Fibroblast of peridontal ligament (primary cell): ENCODE measurements around the gene SCRN3.
"Not testable (repeated sequence)": the region's sequence is repeated elsewhere in the genome, so short reads cannot be mapped to it uniquely, and the experiment has no call there.

ENCODE experiments used
- DNase-seq: peaks from one replicate; pipeline ENCODE4 v3.0.0-alpha.2; 2010; ENCODE audit errors: extremely low read depth

The SCRN3 gene, protein sequence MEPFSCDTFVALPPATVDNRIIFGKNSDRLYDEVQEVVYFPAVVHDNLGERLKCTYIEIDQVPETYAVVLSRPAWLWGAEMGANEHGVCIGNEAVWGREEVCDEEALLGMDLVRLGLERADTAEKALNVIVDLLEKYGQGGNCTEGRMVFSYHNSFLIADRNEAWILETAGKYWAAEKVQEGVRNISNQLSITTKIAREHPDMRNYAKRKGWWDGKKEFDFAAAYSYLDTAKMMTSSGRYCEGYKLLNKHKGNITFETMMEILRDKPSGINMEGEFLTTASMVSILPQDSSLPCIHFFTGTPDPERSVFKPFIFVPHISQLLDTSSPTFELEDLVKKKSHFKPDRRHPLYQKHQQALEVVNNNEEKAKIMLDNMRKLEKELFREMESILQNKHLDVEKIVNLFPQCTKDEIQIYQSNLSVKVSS

GRCh38 chr2:174395284-174395968 is at the start of gene SCRN3:
Gene SCRN3 (plus strand): TSS chr2:174395730. CDS start chr2:174398284, 2,554 bp downstream.
- peak; percentile 81 for DNase-seq

DNA sequence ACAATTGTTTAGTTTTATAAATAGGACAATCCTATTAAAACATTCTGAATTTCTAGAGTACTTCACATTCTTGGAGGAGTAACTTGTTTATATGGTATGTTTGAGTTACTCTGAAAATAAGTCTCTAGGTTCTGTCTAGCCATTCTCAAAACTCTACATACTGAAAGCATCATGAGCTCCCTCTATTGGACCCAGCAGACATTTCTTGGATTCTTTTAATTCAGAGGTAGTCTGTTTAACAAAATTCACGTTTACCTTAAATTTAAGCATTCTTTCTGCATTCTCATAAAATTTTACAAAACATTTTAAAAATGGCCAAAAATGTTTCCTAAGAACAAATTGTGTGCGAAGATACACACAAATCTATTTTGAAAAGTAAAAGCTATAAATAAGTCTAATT is 45.5 kb upstream of the SCRN3 start:
- DNase-seq = peak; percentile 62

- DNase-seq = no peak
Observed at GRCh38 chr2:174350593-174351181, 44.8 kb upstream of the SCRN3 start.

DNA sequence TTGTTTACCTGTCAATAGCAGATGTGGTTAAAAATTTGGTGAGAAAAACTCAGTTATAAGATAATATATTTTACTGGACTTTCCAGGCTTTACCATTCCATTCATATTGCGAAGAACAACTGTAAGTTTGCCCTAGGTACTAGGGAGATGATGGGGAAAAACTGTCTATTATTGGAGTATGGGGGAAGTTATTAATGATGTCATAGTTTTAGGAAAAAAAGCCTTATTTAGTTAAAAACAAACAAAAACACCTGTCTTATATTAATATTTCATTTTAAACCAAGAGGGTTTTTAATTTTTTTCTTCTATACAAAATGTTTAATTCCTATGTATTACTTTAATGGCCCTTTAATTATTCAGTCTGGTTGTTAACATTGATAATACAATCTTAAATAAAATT is 42.5 kb upstream of the SCRN3 start:
- no peak for DNase-seq

- DNase-seq = no peak
Observed at GRCh38 chr2:174356347-174356746, 39.2 kb upstream of the SCRN3 start.

DNA sequence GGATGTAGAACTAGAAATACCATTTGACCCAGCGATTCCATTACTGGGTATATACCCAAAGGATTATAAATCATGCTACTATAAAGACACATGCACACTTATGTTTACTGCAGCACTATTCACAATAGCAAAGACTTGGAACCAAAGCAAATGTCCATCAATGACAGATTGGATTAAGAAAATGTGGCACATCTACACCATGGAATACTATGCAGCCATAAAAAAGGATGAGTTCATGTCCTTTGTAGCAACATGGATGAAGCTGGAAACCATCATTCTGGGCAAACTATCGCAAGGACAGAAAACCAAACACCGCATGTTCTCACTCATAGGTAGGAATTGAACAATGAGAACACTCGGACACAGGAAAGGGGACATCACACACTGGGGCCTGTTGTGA is 35.9 kb upstream of the SCRN3 start:
- not testable (repeated sequence) for DNase-seq

DNA sequence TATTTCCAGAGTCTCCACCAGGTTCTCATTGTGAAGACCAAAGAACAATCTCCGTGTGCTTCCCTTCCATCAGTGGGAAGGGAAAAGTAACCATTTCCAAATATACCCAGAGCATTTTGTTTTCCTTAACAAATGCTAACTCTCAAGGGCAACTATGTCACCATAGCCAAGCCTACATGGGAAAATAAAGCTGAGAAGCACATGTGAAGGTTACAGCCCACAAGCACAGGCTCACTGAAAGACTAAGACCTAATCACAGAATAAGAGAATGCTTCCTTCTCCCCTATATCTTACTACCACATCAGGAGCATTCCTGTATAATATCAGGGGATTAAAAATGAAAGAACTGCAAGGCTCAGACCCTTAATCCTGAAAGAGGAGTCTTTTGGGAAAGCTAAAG is 32.6 kb upstream of the SCRN3 start:
- DNase-seq = no peak

GRCh38 chr2:174363492-174364225 is 31.9 kb upstream of the SCRN3 start:
- DNase-seq = not testable (repeated sequence)

DNA sequence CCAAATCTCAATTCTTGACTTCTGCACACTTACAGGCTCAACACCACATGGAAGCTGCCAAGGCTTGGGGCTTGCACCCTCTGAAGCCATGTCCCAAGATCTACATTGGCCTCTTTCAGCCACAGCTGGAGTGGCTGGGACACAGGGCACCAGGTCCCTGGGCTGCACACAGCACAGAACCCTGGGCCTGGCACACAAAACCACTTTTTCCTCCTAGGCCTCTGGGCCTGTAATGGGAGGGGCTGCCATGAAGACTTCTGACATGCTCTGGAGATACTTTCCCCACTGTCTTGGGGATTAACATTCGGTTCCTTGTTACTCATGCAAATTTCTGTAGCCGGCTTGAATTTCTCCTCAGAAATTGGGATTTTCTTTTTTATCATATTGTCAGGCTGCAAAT is 30.9 kb upstream of the SCRN3 start:
- no peak for DNase-seq

DNA sequence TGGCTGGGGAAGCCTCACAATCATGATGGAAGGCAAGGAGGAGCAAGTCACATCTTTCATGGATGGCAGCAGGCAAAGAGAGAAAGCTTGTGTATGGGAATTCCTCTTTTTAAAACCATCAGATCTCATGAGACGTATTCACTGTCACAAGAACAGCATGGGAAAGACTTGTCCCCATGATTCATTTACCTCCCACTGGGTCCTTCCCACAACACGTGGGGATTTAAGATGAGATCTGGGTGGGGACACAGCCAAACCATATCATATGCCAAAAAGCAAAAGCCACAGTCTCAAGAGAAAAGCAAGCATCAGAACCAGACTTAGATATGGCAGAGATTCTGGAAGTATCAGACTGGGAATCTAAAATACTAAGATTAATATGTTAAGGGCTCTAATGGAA is 30.0 kb upstream of the SCRN3 start:
- DNase-seq = no peak

DNA sequence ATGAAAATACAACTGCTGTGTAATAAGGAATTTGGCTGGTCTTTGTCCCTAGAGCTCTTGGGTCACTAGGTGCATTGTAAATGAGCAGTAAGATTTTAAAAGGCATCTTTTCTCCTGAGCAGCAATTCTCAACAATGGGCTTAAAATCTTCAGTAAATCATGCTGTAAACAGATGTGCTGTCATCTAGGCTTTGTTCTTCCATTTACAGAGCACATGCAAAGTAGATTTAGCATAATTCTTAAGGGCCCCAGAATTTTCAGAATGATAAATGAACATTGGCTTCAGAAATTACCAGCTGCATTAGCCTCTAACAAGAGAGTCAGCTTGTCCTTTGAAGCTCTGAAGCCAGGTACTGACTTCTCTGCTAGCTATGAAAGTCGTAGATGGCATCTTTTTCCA is 26.8 kb upstream of the SCRN3 start:
- DNase-seq = no peak

GRCh38 chr2:174376967-174377366 is 18.6 kb upstream of the SCRN3 start:
- no peak for DNase-seq

DNA sequence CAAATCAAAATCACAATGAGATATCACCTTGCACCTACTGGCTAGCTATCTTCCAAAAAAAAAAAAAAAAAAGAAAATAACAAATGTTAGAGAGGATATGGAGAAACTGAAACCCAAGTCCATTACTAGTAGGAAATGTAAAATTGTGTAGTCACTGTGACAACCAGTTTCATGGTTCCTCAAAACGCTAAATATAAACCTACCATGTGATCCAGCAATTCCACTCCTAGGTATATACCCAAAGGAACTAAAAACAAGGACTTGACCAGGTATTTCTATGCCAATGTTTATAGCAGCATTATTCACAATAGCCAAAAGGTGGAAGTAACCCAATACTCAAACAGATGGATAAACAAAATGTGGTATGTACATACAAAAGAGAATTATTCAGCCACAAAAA is 11.7 kb upstream of the SCRN3 start:
- no peak for DNase-seq

DNA sequence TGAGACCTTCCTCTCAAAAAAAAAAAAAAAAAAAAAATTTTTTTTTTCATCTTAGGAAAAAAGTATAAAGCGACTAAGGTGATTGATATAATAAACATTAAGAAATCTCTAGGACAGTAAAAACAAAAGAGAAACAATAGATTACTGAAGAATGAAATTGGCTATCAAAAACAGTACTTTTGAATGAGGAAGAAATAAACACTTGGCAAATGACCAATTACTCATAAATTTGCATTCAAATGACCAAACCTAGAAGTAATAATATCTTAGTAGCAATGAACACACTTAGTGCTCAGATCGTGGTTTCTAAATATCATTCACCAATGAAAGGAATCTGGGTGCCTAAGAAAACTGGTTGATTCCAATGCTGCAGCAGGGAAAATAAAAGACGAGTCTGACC is 10.3 kb upstream of the SCRN3 start:
- no peak for DNase-seq

GRCh38 chr2:174388706-174389105 is 6.8 kb upstream of the SCRN3 start:
- not testable (repeated sequence) for DNase-seq

DNA sequence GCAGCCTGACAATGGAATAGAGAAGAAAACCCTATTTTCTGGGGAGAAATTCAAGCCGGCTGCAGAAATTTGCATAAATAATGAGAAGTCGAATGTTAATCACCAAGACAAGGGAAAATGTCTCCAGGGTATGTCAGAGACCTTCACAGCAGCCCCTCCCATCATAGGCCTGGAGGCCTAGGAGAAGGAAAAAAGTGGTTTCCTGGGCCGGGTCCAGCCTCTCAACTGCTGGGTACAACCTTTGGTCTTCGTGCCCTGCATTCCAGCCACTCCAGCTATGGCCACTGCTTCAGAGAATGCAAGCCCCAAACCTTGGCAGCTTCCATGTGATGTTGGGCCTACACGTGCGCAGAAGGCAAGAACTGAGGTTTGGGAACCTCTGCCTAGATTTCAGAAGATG is 6.0 kb upstream of the SCRN3 start:
- no peak for DNase-seq

GRCh38 chr2:174390303-174390702 is 5.2 kb upstream of the SCRN3 start:
- DNase-seq = not testable (repeated sequence)

DNA sequence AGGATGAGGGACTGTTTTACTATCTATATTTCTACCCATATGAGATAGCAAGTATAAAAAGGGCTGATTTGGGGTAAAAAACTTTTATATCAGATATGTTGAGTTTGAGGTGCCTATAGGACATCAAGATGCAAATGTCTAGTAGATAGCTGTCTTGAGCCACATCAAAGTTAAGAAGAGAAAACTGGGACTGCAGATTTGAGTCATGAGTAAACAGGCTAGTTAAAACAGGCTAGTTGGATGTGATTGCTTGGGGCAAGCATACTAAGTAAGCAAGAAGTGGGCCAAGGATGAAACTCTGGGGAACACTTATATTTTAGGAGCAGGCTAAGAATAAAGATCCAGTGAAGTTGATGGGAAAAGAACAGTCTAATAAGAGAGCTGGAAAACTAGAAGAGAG is 2.8 kb upstream of the SCRN3 start:
- DNase-seq = peak; percentile 2

GRCh38 chr2:174395969-174396630 is 570 bp downstream of the SCRN3 start:
- DNase-seq = peak; percentile 16

- DNase-seq = no peak
Observed at GRCh38 chr2:174397773-174398172, 2.2 kb downstream of the SCRN3 start.

DNA sequence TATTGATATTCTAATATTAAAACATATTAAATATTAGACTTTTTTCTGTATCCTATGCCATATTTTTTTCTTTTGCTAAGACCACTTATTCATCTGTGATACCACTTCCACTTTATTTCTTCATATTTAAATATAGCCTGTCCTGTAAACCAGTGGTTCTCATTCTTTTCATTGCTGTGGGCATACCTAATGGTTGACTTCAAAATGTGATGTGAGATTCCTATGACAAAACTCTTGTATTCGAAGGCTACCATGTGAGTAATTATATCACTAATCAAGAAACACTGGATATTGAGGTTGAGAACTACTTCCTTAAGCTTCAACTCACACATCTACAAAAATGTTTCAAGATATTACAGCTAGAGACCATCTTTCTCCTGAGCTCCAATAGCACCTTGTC is 3.6 kb downstream of the SCRN3 start:
- DNase-seq = peak; percentile 3

DNA sequence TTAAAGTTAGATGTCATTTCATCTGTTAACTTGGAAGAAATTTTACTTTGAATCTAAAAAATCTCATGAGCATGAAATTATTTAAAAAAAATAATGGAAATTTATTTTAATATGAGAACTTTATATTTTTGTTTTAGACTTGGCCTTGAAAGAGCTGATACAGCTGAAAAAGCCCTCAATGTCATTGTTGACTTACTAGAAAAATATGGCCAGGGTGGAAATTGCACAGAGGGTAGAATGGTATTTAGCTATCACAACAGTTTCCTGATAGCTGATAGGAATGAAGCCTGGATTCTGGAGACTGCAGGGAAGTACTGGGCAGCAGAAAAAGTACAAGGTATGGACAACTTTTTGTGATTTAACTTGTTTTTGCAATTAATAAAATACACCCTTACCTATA is 5.3 kb downstream of the SCRN3 start:
- DNase-seq = no peak
